ENCODE results near the gene MGAT1.

MGAT1 gene

GRCh38 chr5:180809403-180810209, 7.0 kb upstream of the MGAT1 start (continued):
- no peak for TF ChIP-seq RARB (CRISPR knock-in tag; IDR thresholded peaks at IDR 0.05)
- TF ChIP-seq ZNF70 (CRISPR knock-in tag; IDR thresholded peaks at IDR 0.05) = no peak

GRCh38 chr5:180808461-180809000, 5.9 kb upstream of the MGAT1 start:
- TF ChIP-seq ESRRG (CRISPR knock-in tag; IDR thresholded peaks at IDR 0.05) (no peak), CREB5 (CRISPR knock-in tag; IDR thresholded peaks at IDR 0.05; ENCODE audit: low read depth) (no peak), CSDC2 (CRISPR knock-in tag; IDR thresholded peaks at IDR 0.05) (no peak), TCF4 (CRISPR knock-in tag; IDR thresholded peaks at IDR 0.05; ENCODE audit: borderline replicate concordance) (no peak), PATZ1 (CRISPR knock-in tag; IDR thresholded peaks at IDR 0.05; ENCODE audit: borderline replicate concordance) (no peak), BACH2 (CRISPR knock-in tag; IDR thresholded peaks at IDR 0.05; ENCODE audit: borderline replicate concordance) (no peak), ZFP3 (CRISPR knock-in tag; IDR thresholded peaks at IDR 0.05) (no peak), ZNF565 (CRISPR knock-in tag; conservative IDR thresholded peaks at IDR 0.05; ENCODE audit: low read depth) (no peak), TSHZ2 (CRISPR knock-in tag; IDR thresholded peaks at IDR 0.05) (no peak), ZFP30 (CRISPR knock-in tag; IDR thresholded peaks at IDR 0.05) (no peak), CSRNP3 (CRISPR knock-in tag; IDR thresholded peaks at IDR 0.05) (no peak), OSR1 (CRISPR knock-in tag; IDR thresholded peaks at IDR 0.05) (no peak), GLIS3 (CRISPR knock-in tag; IDR thresholded peaks at IDR 0.05) (no peak), ARNTL (CRISPR knock-in tag; IDR thresholded peaks at IDR 0.05; ENCODE audit: borderline replicate concordance, low read depth) (no peak), POU6F1 (CRISPR knock-in tag; IDR thresholded peaks at IDR 0.05; ENCODE audit: borderline replicate concordance, low read depth) (no peak)
- no peak for ATAC-seq

GRCh38 chr5:180807654-180808414, 5.2 kb upstream of the MGAT1 start:
- ATAC-seq = no peak
- TF ChIP-seq ESRRG (CRISPR knock-in tag; IDR thresholded peaks at IDR 0.05) (no peak), CSRNP3 (CRISPR knock-in tag; IDR thresholded peaks at IDR 0.05) (no peak), ZC3H10 (CRISPR knock-in tag; IDR thresholded peaks at IDR 0.05) (no peak), ISL1 (CRISPR knock-in tag; IDR thresholded peaks at IDR 0.05) (no peak), ZNF8 (CRISPR knock-in tag; IDR thresholded peaks at IDR 0.05) (no peak), CREB5 (CRISPR knock-in tag; IDR thresholded peaks at IDR 0.05; ENCODE audit: low read depth) (no peak), TSHZ2 (CRISPR knock-in tag; IDR thresholded peaks at IDR 0.05) (no peak)
